Coronary artery (tissue), 2 donors: ENCODE measurements around the gene LRRC10B.

Source experiments
- DNase-seq: peaks from one replicate; pipeline ENCODE4 v3.0.0-alpha.2; 2017; ENCODE audit warnings: low spot score
- H3K27ac ChIP-seq, 2 donors: fragments of 200-600 bp; sonication (generic); one replicate each; pipeline ENCODE4 v1.5.1; 2016 to 2019
- H3K4me3 ChIP-seq: fragments of 200-600 bp; sonication (generic); 2 replicates; pipeline ENCODE4 v1.5.1; 2016; ENCODE audit warnings: mild to moderate bottlenecking, moderate library complexity
- TF ChIP-seq, protein P1 (sequence below): fragments of 200-600 bp; sonication (generic); IDR thresholded peaks from one replicate; pipeline ENCODE4 v1.5.1; 2019; ENCODE audit warnings: antibody characterized with exemption

The LRRC10B gene

DNA sequence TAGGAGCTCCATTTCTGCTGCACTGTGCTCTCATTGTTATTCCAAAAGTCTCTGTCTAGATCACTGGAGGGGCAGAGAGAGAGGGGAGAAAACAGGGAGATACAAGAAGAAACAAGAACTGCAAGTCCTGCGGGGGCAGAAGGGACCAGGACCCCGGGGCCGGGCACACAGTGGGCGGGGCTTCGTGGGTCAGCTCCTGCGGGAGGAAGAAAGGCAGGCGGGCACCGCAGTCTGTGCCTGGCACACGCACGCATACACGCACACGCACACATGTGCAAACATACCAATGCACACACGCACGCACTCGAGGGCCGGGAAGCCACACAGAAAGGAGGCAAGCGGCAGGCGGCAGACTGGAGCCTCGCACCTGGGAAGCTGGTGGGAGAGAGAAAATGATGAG, 38.7 kb downstream of the LRRC10B start:
- no peak for DNase-seq
- TF ChIP-seq, protein P1, sequence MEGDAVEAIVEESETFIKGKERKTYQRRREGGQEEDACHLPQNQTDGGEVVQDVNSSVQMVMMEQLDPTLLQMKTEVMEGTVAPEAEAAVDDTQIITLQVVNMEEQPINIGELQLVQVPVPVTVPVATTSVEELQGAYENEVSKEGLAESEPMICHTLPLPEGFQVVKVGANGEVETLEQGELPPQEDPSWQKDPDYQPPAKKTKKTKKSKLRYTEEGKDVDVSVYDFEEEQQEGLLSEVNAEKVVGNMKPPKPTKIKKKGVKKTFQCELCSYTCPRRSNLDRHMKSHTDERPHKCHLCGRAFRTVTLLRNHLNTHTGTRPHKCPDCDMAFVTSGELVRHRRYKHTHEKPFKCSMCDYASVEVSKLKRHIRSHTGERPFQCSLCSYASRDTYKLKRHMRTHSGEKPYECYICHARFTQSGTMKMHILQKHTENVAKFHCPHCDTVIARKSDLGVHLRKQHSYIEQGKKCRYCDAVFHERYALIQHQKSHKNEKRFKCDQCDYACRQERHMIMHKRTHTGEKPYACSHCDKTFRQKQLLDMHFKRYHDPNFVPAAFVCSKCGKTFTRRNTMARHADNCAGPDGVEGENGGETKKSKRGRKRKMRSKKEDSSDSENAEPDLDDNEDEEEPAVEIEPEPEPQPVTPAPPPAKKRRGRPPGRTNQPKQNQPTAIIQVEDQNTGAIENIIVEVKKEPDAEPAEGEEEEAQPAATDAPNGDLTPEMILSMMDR = no peak
- H3K4me3 ChIP-seq = no peak overlapping the region
- no peak overlapping the region for H3K27ac ChIP-seq

- Histone ChIP-seq H3K27ac (no peak overlapping the region), H3K4me3 (no peak overlapping the region)
- TF ChIP-seq, protein P1 = no peak
- no peak for DNase-seq
Observed at GRCh38 chr11:61549177-61549576, 40.6 kb downstream of the LRRC10B start.

DNA sequence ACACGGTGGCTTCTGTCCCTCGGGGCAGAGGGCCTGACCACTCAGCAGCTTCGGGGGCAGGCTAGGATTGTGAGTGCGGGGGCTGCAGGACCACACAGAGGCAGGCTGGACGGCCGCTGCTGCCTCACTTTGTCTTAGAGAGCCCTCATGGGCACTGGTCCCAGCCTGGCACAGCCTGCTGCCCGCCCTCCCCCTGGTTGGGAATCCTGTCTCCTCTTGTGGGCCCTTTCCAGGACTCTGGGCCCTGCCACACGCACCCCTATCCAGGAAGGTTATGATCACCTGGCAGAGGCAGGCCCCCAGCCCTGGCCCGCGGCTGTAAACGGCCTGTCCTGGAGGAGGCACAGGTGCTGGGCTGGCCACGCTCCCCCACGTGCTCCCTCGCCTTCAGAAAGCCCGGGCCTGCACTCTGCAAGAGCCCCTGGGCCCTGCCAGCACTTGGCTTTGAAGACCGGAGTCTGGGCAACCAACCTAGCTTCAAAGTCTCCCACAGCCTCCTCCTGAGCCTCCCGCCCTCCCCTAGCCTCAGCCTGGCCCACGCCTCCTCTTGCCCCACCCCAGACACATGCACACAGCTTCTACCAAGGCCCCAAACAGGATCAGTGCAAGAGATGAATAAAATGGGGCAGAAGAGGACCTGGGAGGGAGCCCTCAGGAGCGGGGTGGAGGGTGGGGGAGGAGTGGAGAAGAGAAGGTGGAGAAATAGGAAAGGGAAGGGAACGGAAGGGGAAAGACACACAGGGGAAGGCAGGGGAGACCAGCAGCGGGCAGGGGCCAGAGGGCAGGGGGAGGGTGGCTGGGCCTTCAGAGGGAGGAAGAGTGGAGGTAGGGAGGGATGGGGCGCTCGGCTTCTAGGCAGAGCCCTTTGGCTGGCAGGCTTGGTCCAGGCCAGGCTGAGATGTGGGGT, 41.4 kb downstream of the LRRC10B start:
- no peak overlapping the region for H3K27ac ChIP-seq
- H3K4me3 ChIP-seq = no peak overlapping the region
- no peak for DNase-seq
- TF ChIP-seq, protein P1 = no peak

DNA sequence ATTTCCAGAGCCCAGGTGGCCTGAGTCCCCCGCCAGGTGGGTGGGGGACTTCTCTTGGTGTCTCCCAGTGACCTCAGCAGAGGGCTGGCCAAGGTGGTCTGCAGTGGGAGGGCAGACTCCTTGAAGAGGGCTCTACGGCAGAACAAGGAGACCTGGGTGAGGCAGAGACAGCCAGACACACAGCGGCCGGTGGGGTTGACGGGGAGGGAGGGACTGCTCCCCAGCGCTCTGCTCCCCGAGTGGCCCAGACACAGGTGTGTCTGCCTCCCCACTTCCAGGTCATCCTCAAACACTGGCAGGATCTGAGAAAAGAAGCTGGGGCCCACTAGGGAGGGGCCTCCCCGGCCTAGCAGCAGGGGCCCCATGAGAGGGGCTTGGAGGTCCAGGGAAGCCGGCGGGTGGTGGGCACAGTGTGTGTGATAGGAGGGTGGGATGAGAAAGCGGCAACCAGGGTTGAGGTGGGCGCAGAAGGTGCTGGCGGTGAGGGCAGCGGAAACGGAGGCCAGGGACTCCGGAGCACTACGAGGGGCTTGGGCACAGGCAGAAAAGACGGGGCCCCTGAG, 42.2 kb downstream of the LRRC10B start:
- TF ChIP-seq, protein P1 = no peak
- Histone ChIP-seq H3K4me3 (no peak overlapping the region), H3K27ac (no peak overlapping the region)
- no peak for DNase-seq

DNA sequence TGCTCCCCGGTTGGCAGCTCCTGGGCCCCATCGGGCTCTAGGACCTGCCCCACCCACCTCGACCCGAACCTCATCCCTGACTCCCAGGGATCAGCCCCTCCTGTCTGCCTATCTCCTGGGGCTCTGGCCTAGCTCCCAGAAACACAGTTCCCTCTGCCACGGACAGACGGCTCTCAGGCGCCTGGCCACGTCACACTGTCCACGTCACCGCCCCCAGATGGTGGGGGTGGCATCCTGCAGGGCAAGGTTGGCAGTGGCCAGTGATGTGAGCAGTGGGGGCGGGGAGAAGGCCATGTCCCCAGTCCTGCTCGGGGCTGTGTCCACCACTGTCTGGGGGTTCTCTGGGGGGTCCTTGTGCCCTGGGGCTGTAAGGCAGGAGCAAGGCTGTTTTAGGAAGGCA, 43.1 kb downstream of the LRRC10B start:
- no peak for DNase-seq
- TF ChIP-seq, protein P1 = no peak
- no peak overlapping the region for H3K4me3 ChIP-seq
- no peak overlapping the region for H3K27ac ChIP-seq

- H3K27ac ChIP-seq = no peak overlapping the region
- DNase-seq = no peak
- TF ChIP-seq, protein P1 = no peak
- no peak overlapping the region for H3K4me3 ChIP-seq
Observed at GRCh38 chr11:61552108-61552635, 43.6 kb downstream of the LRRC10B start.
